Neural cell (in vitro differentiated cells): ENCODE data around the gene RNPEPL1. TPM values are rescaled to one million over a fixed set of nuclear protein-coding genes. Genes with fewer than 3 reads are reported as not detected.

Experiments
- H2AFZ ChIP-seq: fragments of 200-600, 300-800 bp; sonication (generic), shearing (Covaris generic); 2 replicates; pipeline ENCODE4 v1.6.0; 2014; ENCODE audit warnings: low read depth, mild to moderate bottlenecking, antibody characterized with exemption, low read length, moderate library complexity
- H3F3A ChIP-seq: fragments of 200-600 bp; shearing (Covaris generic); 2 replicates; pipeline ENCODE4 v1.6.1; 2016; ENCODE audit warnings: mild to moderate bottlenecking, moderate library complexity, mixed read lengths, antibody characterized with exemption, low read length; ENCODE audit not compliant: insufficient read depth, poor library complexity, severe bottlenecking
- H3K27ac ChIP-seq: fragments of 200-600, 300-800 bp; sonication (generic), shearing (Covaris generic); 2 replicates; pipeline ENCODE4 v1.5.1; 2014; ENCODE audit warnings: mild to moderate bottlenecking, low read length, moderate library complexity
- H3K27me3 ChIP-seq: fragments of 300-800, 200-600 bp; sonication (generic), shearing (Covaris generic); 2 replicates; pipeline ENCODE4 v1.6.0; 2014; ENCODE audit warnings: mild to moderate bottlenecking, low read depth, low read length, moderate library complexity; ENCODE audit not compliant: insufficient read depth
- H3K36me3 ChIP-seq: fragments of 300-800, 200-600 bp; sonication (generic), shearing (Covaris generic); 2 replicates; pipeline ENCODE4 v1.5.1; 2014; ENCODE audit warnings: mild to moderate bottlenecking, antibody characterized with exemption, low read length, moderate library complexity; ENCODE audit not compliant: insufficient read depth
- H3K4me2 ChIP-seq: fragments of 300-800, 200-600 bp; sonication (generic), shearing (Covaris generic); 2 replicates; pipeline ENCODE4 v1.6.0; 2014; ENCODE audit warnings: mild to moderate bottlenecking, low read length
- H3K4me3 ChIP-seq: fragments of 300-800, 200-600 bp; sonication (generic), shearing (Covaris generic); 2 replicates; pipeline ENCODE4 v1.5.1; 2014; ENCODE audit warnings: mild to moderate bottlenecking, low read length, moderate library complexity
- H3K79me2 ChIP-seq: fragments of 200-600 bp; shearing (Covaris generic); replicated peaks from 2 replicates; pipeline ENCODE4 v1.6.0; 2014; ENCODE audit warnings: mild to moderate bottlenecking, low read length, moderate library complexity; ENCODE audit not compliant: insufficient read depth
- H3K9ac ChIP-seq: fragments of 300-800, 200-600 bp; sonication (generic), shearing (Covaris generic); 2 replicates; pipeline ENCODE4 v1.6.1; 2016; ENCODE audit warnings: mild to moderate bottlenecking, low read length, mixed read lengths
- H3K9me2 ChIP-seq: fragments of 200-600 bp; shearing (Covaris generic); 2 replicates; pipeline ENCODE4 v1.6.1; 2016; ENCODE audit warnings: mild to moderate bottlenecking, low read length, mixed read lengths; ENCODE audit not compliant: insufficient read depth
- H3K9me3 ChIP-seq: fragments of 200-600, 300-800 bp; sonication (generic), shearing (Covaris generic); 2 replicates; pipeline ENCODE4 v1.6.1; 2016; ENCODE audit warnings: mild to moderate bottlenecking, mixed run types, low read length, moderate library complexity, mixed read lengths
- H4K20me1 ChIP-seq: fragments of 200-600 bp; shearing (Covaris generic); 2 replicates; pipeline ENCODE4 v1.6.1; 2016; ENCODE audit warnings: mild to moderate bottlenecking, mixed run types; ENCODE audit not compliant: insufficient read depth
- CTCF ChIP-seq: fragments of 450-650 bp; IDR thresholded peaks from 2 replicates; pipeline ENCODE4 v1.5.1; 2014; ENCODE audit warnings: antibody characterized with exemption, mild to moderate bottlenecking, moderate library complexity; ENCODE audit not compliant: poor library complexity, severe bottlenecking
- EP300 ChIP-seq: fragments of 450-650 bp; conservative IDR thresholded peaks from 2 replicates; pipeline ENCODE4 v1.6.1; 2014; ENCODE audit warnings: antibody characterized with exemption, mild to moderate bottlenecking, moderate library complexity; ENCODE audit not compliant: poor library complexity, severe bottlenecking
- EZH2 ChIP-seq: fragments of 200-600, 300-800 bp; shearing (Covaris generic), sonication (generic); IDR thresholded peaks from 2 replicates; pipeline ENCODE4 v1.6.1; 2014; ENCODE audit warnings: antibody characterized with exemption, low read length, borderline replicate concordance, mild to moderate bottlenecking; ENCODE audit not compliant: insufficient read depth, poor library complexity, severe bottlenecking
- MXI1 ChIP-seq: fragments of 450-650 bp; conservative IDR thresholded peaks from 2 replicates; pipeline ENCODE4 v1.6.1; 2014; ENCODE audit warnings: antibody characterized with exemption, mild to moderate bottlenecking; ENCODE audit not compliant: poor library complexity, severe bottlenecking
- POLR2AphosphoS5 ChIP-seq: IDR thresholded peaks from 2 replicates; pipeline ENCODE4 v1.6.1; 2012
- RAD21 ChIP-seq: fragments of 450-650 bp; conservative IDR thresholded peaks from 2 replicates; pipeline ENCODE4 v1.6.1; 2014; ENCODE audit warnings: antibody characterized with exemption, mild to moderate bottlenecking, moderate library complexity
- REST ChIP-seq: IDR thresholded peaks from 2 replicates; pipeline ENCODE4 v1.6.1; 2012; ENCODE audit warnings: borderline replicate concordance
- SMC3 ChIP-seq: fragments of 450-650 bp; conservative IDR thresholded peaks from 2 replicates; pipeline ENCODE4 v1.6.1; 2014; ENCODE audit warnings: antibody characterized with exemption, mild to moderate bottlenecking, moderate library complexity; ENCODE audit not compliant: poor library complexity
- TAF1 ChIP-seq: IDR thresholded peaks from 2 replicates; pipeline ENCODE4 v1.6.1; 2012; ENCODE audit warnings: low read depth
- polyA plus RNA-seq: library from polyadenylated mRNA; depleted of rRNA; stranded (reverse); fragments of >200 nt; gene quantifications from 2 replicates; pipeline ENCODE4 v1.2.3, GENCODE V29; 2014

RNPEPL1 gene
- polyA plus RNA-seq, 1 donor from 2014 or later, result 16.1 TPM

DNA sequence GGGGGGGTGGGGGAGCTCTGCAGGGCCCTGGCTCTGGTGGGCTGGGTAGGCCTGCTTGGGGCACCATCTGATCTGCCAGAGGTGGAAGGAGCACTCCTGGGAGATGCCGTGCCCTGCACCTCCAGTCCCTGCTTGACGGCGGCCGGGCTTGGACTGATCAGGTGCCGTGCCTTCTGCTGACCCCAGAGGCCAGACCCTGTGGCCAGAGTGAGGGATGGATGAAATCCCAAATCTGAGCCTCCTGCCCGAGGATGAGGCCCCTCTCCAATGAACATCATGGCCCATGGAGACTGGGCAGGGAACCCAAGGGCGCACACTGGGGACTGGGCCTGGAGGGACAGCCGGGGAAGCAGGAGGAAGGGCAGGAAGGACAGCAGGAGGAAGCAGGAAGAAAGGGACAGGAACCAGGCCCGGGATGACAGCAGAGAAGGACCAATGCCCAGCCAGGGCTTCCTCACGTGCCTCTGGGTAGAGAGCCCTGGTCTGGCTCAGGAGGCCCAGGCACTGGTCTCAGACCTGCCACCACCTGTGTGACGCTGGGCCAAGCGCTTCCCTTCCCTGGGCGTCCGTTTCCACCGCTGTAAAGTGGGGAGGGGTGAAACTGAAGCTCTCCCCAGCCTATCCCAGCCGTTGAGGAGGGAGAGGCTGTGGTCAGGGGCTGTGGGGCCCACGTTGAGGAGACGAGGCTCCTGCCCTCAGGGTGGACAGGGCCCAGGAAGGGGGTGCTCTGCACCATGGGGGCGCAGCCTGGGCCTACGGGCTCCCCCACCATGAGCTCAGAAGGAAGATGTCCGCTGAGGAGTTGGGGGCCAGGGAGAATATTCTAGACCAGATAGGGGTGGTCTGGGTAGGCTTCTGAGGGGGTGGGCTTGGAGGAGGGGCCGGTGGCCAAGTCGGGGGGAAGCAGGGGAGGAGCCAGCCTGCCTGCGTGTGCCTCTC lies 56.0 kb downstream of the RNPEPL1 start:
- Histone ChIP-seq H3K4me2 (no peak overlapping the region), H3K36me3 (no peaks in the 10 kb centered on the region)
- TF ChIP-seq SMC3 (no peak), TAF1 (no peak), EZH2 (no peak)

GRCh38 chr2:240624950-240625621 lies 56.8 kb downstream of the RNPEPL1 start, which contains the start of gene GPR35:
GPR35 (plus strand) TSS chr2:240625480; CDS start chr2:240629953, 4,473 bp downstream.
- H4K20me1 ChIP-seq, result no peaks in the 10 kb centered on the region
- H3K36me3 ChIP-seq, result no peaks in the 10 kb centered on the region
- H3K79me2 ChIP-seq, result no peaks in the 10 kb centered on the region
- no peak within 1 kb of the TSS for H3K4me2 ChIP-seq
- H3K4me3 ChIP-seq, result no peak within 1 kb of the TSS
- no peak within 1 kb of the TSS for H3K9ac ChIP-seq
- H3K27me3 ChIP-seq, result no peaks in the 10 kb centered on the region
- no peak for TF ChIP-seq REST
- no peak for TF ChIP-seq TAF1
- TF ChIP-seq EP300, result no peak
- TF ChIP-seq MXI1, result no peak
- TF ChIP-seq SMC3, result no peak
- TF ChIP-seq CTCF, result no peak
- TF ChIP-seq POLR2AphosphoS5, result no peak
- no peak for TF ChIP-seq RAD21
- no peak for TF ChIP-seq EZH2
- no peaks in the 10 kb centered on the region for H3K9me3 ChIP-seq
- H3K9me2 ChIP-seq, result no peaks in the 10 kb centered on the region
- no peak within 1 kb of the TSS for H2AFZ ChIP-seq
- H3K27ac ChIP-seq, result no peak within 1 kb of the TSS
- H3F3A ChIP-seq, result no peaks in the 10 kb centered on the region

More for the DNA sequence above, 56.0 kb downstream of the RNPEPL1 start:
- Histone ChIP-seq H3K9me3 (no peaks in the 10 kb centered on the region), H3K27me3 (no peaks in the 10 kb centered on the region), H3K4me3 (no peak overlapping the region), H3F3A (no peaks in the 10 kb centered on the region), H3K27ac (no peak overlapping the region), H3K9ac (no peak overlapping the region), H3K9me2 (no peaks in the 10 kb centered on the region), H3K79me2 (no peaks in the 10 kb centered on the region), H2AFZ (no peak overlapping the region), H4K20me1 (no peaks in the 10 kb centered on the region)
